ENCODE measurements around the gene SZT2. TPM values are rescaled to one million over a fixed set of nuclear protein-coding genes. Genes with fewer than 3 reads are reported as not detected.

SZT2 gene
- polyA plus RNA-seq, 4 donors, result 17.3 to 30.1 (median 21.7) TPM

GRCh38 chr1:43421976-43422750, 32.5 kb downstream of the SZT2 start:
- no peak for DNase-seq (ENCODE audit: low read depth in 4 of 4, low spot score in 3 of 4)

DNA sequence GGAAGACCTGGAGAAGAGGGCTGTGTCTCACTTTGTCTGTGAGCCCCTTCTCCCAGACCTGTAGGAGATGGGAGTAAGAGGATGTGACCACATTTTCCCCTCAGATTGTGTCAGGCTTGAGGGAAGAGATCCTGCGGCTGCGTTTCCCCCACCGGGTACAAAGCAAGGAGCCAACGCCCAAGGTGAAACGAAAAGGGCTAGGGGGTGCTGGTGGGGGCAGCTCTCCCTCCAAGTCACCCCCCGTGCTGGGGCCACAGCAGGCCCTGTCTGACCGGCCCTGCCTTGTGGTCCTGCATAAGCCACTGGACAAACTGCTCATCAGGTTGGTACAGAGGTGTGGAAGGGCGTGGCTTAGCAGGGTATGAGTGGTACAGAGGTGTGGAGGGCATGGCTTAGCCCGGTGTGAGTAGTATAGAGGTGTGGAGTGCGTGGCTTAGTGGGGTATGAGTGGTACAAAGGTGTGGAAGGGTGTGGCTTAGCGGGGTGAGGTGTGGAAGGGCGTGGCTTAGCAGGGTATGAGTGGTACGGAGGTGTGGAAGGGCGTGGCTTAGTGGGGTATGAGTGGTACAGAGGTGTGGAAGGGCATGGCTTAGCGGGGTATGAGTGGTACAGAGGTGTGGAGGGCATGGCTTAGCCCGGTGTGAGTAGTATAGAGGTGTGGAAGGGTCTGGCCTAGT, 33.4 kb downstream of the SZT2 start:
- DNase-seq (ENCODE audit: low read depth in 4 of 4, low spot score in 3 of 4), result no peak

GRCh38 chr1:43423672-43424550, 34.2 kb downstream of the SZT2 start:
- DNase-seq (ENCODE audit: low read depth in 4 of 4, low spot score in 3 of 4), result no peak

DNA sequence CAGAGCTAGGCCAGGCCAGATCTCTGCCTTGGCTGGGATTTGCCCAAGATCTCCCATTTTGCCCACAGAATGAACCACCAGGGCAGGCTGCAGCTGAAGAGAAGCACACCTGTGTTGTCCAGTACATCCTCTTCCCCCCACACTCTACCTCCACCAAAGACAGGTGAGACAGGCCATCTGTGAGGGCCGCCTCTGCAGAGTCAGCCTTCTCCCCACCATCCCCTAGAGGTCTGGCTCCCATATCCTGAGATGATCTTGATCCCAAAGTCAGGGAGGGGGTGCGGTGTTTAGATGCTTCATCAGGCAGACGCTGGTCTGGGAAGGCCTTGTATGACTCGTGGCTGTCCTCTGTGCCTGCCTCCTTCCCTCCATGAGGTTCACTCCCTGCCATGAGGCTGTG, 35.3 kb downstream of the SZT2 start:
- no peak for DNase-seq (ENCODE audit: low read depth in 4 of 4, low spot score in 3 of 4)

GRCh38 chr1:43426221-43426620, 36.5 kb downstream of the SZT2 start:
- DNase-seq (ENCODE audit: low read depth in 4 of 4, low spot score in 3 of 4), result no peak

DNA sequence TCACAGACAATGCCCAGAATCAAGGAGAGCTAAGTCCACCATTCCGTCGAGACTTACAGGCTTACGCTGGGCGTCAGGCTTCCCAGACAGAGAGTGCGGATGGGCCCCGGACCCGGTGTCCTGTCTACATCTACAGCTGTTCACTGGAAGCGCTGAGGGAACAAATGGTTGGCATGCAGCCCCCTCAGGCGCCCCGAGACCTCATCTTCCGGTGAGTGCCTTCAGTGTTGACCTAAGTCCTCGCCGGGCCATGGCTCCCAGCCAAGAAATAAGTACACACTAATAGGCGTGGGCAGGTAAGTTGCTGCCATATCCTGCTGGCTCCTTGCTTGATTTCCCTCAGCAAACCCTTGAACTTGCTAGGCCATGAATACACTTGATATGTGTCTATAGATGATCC, 37.8 kb downstream of the SZT2 start:
- DNase-seq (ENCODE audit: low read depth in 4 of 4, low spot score in 3 of 4), result no peak

GRCh38 chr1:43427941-43428340, 38.2 kb downstream of the SZT2 start:
- no peak for DNase-seq (ENCODE audit: low read depth in 4 of 4, low spot score in 3 of 4)

- no peak for DNase-seq (ENCODE audit: low read depth in 4 of 4, low spot score in 3 of 4)
These were observed 41.1 kb downstream of the SZT2 start for GRCh38 chr1:43430831-43431230.

- DNase-seq (ENCODE audit: low read depth in 4 of 4, low spot score in 3 of 4), result no peak
These were observed 42.0 kb downstream of the SZT2 start for GRCh38 chr1:43431676-43432075.

DNA sequence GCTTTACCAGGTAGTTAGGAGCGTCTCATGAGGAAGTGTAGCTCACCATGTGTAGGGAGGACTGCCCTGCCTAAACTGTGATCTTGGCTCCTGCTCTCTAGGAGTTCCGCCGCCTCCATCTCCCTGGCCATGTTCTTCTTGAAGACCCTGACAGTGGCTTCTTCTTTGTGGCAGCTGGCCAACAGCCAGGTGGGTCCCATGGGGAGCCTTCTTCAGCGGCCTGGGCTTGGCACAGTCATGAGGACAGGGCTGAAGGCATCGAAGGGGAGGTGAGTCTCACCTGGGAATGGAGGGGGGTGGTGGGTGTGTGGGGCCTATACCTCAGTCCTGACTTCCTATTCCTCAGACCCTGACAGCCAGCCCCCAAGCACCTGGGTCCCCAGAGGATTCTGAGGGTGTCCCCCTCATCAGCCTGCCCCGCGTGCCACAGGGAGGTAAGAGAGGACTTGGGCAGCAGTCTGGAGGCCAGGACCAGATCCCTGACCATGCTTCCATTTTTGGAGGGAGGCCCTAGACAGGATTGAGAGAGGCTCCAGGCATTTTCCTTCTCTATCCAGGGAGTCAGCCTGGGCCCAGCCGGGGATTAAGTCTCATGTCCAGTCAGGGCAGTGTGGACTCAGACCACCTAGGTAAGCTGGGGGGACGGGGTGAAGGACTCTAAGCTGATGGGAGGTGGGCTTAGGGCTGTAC, 42.6 kb downstream of the SZT2 start:
- no peak for DNase-seq (ENCODE audit: low read depth in 4 of 4, low spot score in 3 of 4)

- DNase-seq (ENCODE audit: low read depth in 4 of 4, low spot score in 3 of 4), result no peak
These were observed 43.2 kb downstream of the SZT2 start for GRCh38 chr1:43432907-43433306.

DNA sequence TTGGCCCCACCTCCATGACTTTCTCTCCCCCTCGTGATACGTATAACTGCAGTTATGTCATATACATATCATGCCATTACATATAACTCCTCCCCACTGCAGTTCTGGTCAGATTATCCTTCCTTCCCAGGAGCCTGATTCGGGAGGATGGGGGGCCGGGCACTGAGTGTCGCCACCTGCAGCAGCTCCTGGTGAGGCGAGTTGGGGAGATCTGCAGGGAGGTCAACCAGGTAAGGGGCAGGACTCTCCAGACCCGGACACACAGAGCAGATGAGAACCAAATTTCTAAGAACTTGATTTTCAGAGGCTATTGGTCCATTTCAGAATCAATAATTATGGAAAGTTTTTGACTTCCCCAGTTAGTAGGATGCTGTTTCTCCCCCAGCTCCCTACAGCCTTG, 44.6 kb downstream of the SZT2 start:
- no peak for DNase-seq (ENCODE audit: low read depth in 4 of 4, low spot score in 3 of 4)

DNA sequence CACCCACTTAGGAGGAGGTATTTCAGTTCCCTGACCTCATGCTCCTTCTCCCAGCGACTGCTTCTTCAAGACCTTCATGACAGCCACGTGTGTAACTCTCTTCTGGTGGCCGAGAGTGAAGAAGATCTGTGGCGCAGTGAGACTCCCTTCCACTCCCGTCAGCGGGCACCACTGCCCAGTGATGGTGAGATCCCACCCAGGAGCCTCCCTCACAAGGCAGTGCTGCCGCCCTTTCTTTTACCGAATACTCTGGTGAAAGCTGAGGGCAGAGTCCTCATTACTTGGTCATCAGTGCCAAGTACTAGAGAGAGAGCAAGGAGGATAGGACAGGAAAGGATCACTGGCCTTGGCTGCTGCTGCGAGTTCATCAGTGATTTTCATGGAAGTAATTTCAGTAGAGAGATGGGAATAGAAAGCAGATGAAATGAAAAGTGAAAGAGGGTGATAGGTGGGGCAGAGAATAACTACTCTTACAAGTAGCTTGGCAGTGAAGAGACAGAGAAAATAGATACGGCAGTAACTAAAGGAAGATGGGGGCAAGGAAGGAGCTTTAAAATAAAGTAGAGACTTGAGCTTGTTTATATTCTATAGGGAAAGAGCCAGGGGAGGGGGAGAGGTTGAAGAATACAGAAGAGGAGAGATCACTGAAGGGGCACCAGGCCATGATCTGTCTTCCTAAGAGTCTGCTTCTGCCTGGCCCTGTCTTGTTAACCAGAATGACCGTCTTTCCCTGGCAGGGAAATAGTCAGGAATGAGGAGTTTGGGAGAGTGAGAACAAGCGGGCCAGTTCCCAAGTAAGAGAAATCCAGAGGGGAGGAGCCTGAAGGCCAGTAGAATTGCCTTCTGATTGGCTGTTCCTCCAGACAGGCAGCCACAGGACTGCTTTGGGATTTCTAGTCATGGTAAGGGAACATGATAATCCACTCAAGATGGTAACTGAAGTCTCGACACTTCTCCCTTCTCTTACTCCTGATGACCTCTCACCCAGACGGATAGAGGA, 45.7 kb downstream of the SZT2 start:
- DNase-seq (ENCODE audit: low read depth in 4 of 4, low spot score in 3 of 4), result no peak

DNA sequence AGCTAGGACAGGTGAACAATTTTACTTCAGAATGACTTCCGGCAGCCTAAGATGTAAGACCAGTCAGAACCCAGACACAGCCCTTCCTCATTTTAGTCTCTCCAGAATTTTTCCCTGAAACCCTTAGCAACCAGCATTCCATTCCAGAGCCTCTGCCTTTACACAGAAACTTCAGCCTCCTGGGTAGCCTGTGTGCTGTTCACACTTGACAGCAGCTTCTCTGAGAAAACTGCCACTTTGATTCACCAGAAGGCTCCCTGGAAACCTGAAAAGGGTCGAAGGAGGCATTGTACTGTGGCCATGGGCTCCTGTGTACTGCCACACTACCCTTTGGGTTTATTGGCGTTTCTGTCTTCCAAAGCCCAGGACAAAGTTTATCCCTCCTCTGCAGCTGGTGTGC, 46.7 kb downstream of the SZT2 start:
- DNase-seq (ENCODE audit: low read depth in 4 of 4, low spot score in 3 of 4), result no peak

DNA sequence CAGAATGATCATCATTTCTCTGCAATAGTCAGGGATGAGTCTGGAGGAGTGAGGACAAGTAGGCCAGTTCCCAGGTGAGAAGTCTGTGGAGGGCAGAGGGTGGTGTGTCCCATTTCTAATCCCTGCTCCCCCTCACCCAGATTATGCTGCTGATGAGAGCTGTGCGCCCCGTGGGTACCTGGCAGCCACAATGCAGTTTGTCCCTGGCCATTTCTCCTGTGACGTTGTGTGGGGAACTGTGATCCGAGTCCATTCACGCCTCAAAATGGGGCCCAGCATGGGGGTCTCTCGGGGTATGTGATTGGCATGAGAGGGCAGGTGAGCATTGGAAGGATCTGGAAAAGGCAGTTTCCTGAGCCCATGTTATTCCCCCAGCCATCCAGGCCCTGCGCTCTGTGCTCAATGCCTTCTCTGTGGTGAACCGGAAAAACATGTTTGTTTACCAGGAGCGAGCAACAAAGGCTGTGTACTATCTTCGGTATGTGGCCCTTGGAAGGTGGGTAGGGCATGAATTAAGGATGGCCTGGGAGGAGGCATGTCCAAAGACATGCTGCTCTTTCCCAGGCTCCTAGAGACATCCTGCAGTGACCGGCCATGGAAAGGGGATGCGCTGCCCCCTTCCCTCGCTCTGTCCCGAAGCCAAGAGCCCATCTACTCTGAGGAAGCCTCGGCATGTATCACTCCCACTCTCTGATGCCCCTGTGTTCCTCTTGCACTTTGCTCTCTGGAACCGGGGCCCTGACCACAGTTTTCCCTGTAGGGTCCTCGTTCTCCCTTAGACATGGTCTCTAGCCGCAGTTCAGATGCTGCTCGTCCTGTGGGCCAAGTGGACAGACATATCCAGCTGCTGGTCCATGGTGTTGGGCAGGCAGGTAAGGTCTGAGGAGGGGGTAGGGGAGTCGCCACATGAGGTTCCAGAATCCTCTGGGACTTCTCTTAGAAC, 47.6 kb downstream of the SZT2 start:
- DNase-seq (ENCODE audit: low read depth in 4 of 4, low spot score in 3 of 4), result no peak

DNA sequence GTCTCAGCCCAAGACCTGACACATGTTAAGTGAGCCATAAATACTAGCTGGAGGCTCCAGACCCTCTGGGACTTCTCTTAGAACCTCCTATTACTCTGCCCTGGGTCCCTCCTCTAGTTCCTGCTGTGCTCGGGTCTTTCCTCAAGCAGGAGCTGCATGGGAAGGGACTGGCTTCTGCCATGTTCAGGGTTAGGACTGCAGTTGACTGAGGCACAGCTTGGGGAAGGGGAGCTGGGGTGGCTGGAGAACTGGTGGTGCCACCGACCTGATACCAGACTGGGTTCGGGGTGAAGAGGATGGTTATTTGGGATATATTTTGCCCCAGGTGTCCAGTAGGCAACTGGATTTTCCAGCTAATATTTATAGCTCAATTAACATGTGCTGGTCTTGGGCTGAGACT, 48.3 kb downstream of the SZT2 start:
- DNase-seq (ENCODE audit: low read depth in 4 of 4, low spot score in 3 of 4), result no peak

GRCh38 chr1:43438576-43438952, 48.9 kb downstream of the SZT2 start:
- DNase-seq (ENCODE audit: low read depth in 4 of 4, low spot score in 3 of 4), result no peak

DNA sequence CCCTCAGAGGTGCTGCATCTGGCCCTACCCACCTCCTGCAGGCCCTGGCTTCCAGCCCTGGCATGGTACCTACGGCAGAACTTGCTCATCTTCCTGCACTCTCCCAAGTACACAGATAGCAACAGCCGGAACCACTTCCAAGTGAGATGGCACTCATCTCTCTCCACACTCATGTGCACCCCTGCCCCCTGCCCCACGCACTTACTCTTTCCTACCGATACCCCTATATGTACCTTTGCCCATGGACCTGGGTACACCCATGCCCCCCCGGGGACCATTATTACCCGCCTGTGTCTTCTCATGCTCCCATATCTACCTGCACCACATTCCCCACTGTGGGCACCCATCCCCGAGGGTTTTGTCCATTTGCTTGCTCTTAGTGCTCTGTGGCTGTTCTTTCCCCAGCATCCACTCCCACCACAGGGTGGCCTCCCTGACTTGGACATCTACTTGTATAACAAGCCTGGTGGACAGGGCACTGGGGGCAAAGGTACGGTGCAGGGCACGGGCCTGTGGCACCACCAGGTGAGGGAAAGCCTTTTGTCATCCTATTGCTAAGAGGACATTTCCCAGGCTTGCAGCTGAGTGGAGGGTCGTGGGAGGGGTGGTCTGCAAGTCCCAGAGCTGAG, 49.4 kb downstream of the SZT2 start:
- DNase-seq (ENCODE audit: low read depth in 4 of 4, low spot score in 3 of 4), result no peak

Data from left renal pelvis (tissue), 4 donors.